Osteoblast (primary cell): ENCODE results near the gene ELK4. TPM values are rescaled to one million over a fixed set of nuclear protein-coding genes. Genes with fewer than 3 reads are reported as not detected.

Source experiments
- DNase-seq: peaks from one replicate; pipeline ENCODE4 v3.0.0; 2011; ENCODE audit warnings: low spot score, mixed read lengths; ENCODE audit not compliant: insufficient read length; ENCODE audit errors: missing footprints
- H2AFZ ChIP-seq: 2 replicates; pipeline ENCODE4 v1.6.0; 2011; ENCODE audit warnings: mild to moderate bottlenecking, low read length
- H3K27ac ChIP-seq: 2 replicates; pipeline ENCODE4 v1.5.1; 2011; ENCODE audit warnings: mild to moderate bottlenecking, low read depth, low read length, moderate library complexity
- H3K27me3 ChIP-seq: 2 replicates; pipeline ENCODE4 v1.6.0; 2012; ENCODE audit warnings: mild to moderate bottlenecking, control low read depth, inconsistent platforms, low read length, moderate library complexity; ENCODE audit not compliant: insufficient read depth
- H3K36me3 ChIP-seq: 2 replicates; pipeline ENCODE4 v1.5.1; 2011; ENCODE audit warnings: mild to moderate bottlenecking, low read length, control low read depth, moderate library complexity; ENCODE audit not compliant: insufficient read depth
- H3K4me1 ChIP-seq: 2 replicates; pipeline ENCODE4 v1.5.1; 2011; ENCODE audit warnings: mild to moderate bottlenecking, low read length, control low read depth, moderate library complexity; ENCODE audit not compliant: insufficient read depth
- H3K4me2 ChIP-seq: 2 replicates; pipeline ENCODE4 v1.6.0; 2011; ENCODE audit warnings: mild to moderate bottlenecking, low read length; ENCODE audit not compliant: insufficient read depth
- H3K4me3 ChIP-seq: fragments of 200-600 bp; sonication (generic); 3 replicates; pipeline ENCODE4 v1.5.1; 2012; ENCODE audit warnings: mild to moderate bottlenecking, low read length, inconsistent platforms; ENCODE audit not compliant: insufficient read depth
- H3K79me2 ChIP-seq: 2 replicates; pipeline ENCODE4 v1.6.0; 2012; ENCODE audit warnings: mild to moderate bottlenecking, low read length, control low read depth, inconsistent platforms; ENCODE audit not compliant: insufficient read depth
- H3K9me3 ChIP-seq: 2 replicates; pipeline ENCODE4 v1.5.1; 2011; ENCODE audit warnings: low read depth, low read length, control low read depth
- H4K20me1 ChIP-seq: 2 replicates; pipeline ENCODE4 v1.6.0; 2012; ENCODE audit warnings: mild to moderate bottlenecking, low read length, control low read depth; ENCODE audit not compliant: insufficient read depth
- CTCF ChIP-seq: IDR thresholded peaks from 2 replicates; pipeline ENCODE4 v1.5.1; 2011; ENCODE audit warnings: mild to moderate bottlenecking, low read depth, low read length, moderate library complexity; ENCODE audit errors: extremely low read depth
- total RNA-seq: library from RNA; depleted of rRNA; stranded (reverse); fragments of >200 nt; gene quantifications from 2 replicates; pipeline ENCODE4 v1.2.3, GENCODE V29; 2012

The ELK4 gene
- total RNA-seq, 1 donor = 27.1 TPM

DNA sequence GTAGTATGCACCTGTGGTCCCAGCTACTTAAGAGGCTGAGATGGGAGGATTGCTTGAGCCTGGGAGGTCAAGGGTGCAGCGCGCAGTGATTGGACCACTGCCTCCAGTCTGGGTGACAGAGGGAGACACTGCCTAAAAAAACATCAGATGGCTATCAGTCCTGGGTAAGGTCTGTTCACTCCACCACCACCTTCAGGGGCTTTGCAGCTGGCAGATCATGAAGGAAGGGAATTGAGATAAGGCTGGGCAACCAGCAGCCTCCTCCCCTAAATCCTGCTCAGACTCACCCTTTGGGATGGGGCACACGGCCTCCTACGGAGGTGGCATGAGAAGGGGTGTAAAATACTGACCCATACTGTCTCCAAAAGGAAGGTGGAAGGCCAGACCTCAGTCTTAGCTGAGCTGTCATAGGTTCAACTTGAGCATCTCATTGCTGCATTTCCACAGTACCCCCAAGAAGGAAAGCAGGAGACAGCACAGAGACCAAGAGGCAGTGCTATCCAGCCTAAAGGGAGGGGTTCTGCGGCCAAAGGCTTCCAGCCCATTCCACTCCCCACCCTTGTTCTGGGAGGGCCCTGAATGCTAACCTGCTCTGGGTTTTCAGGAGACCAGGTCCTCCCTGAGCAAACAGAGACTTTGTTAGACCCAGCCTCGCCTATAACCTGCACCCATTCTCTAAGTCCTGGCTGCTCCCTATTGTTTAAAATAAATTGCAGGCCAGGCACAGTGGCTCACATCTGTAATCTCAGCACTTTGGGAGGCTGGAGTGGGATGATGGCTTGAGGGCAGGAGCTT is 34.8 kb upstream of the ELK4 start:
- Histone ChIP-seq H3K4me3 (no peak overlapping the region), H2AFZ (no peak overlapping the region), H3K27me3 (no peaks in the 10 kb centered on the region), H3K9me3 (no peaks in the 10 kb centered on the region), H3K4me1 (no peaks in the 10 kb centered on the region), H3K36me3 (no peaks in the 10 kb centered on the region), H3K27ac (no peak overlapping the region), H3K4me2 (no peak overlapping the region), H3K79me2 (no peaks in the 10 kb centered on the region), H4K20me1 (no peaks in the 10 kb centered on the region)
- TF ChIP-seq CTCF = no peak
- peak; percentile 25 for DNase-seq

DNA sequence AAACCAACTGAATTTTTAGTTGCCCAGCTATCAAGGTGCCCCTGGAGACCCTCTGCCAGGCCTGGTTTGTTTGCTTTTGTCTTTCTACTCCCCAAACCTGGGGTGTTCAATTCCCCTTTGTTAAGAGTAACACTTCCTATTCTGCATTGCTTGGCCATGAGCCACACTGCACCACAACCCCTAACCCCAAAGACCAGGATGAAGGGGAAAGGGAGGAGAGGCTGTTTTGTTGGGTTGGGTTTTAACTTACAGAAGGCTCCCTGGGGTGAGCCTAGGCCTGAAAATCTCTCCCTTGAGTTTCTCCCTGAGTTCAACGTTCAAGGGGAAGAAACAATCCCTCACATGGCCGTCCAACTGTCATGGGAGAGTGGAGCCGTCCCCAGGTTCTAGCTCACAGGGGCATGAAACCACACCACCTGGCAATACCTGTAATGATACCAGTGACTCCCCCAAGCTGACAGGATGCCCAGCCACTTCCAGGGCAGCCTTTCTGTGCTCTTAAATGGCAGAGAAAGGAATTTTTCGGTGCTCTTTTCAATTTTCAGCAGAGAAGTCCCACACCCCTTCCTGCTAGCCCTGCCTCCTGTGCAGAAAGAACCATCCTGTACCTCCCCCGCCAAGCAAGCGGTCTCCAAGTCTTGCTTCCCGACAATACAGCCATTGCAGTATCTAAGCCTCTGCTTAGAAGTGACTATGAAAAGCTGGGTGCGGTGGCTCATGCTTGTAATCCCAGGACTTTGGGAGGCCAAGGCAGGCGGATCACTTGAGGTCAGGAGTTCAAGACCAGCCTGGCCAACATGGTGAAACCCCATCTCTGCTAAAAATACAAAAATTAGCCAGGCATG is 33.6 kb upstream of the ELK4 start:
- no peaks in the 10 kb centered on the region for H3K27me3 ChIP-seq

GRCh38 chr1:205664399-205665017 is 32.7 kb upstream of the ELK4 start:
- H3K27ac ChIP-seq = no peak overlapping the region
- H3K27me3 ChIP-seq = no peaks in the 10 kb centered on the region
- peak; percentile 75 for DNase-seq
- no peaks in the 10 kb centered on the region for H4K20me1 ChIP-seq
- no peak overlapping the region for H3K4me3 ChIP-seq
- H3K4me2 ChIP-seq = no peak overlapping the region
- TF ChIP-seq CTCF = no peak
- H2AFZ ChIP-seq = no peak overlapping the region
- H3K79me2 ChIP-seq = no peaks in the 10 kb centered on the region
- no peaks in the 10 kb centered on the region for H3K36me3 ChIP-seq
- no peaks in the 10 kb centered on the region for H3K4me1 ChIP-seq
- H3K9me3 ChIP-seq = no peaks in the 10 kb centered on the region

More for the DNA sequence above, 33.6 kb upstream of the ELK4 start:
- Histone ChIP-seq H3K36me3 (no peaks in the 10 kb centered on the region), H3K27ac (no peak overlapping the region), H3K9me3 (no peaks in the 10 kb centered on the region), H2AFZ (no peak overlapping the region), H3K4me1 (no peaks in the 10 kb centered on the region), H3K4me2 (no peak overlapping the region), H4K20me1 (no peaks in the 10 kb centered on the region), H3K79me2 (no peaks in the 10 kb centered on the region), H3K4me3 (no peak overlapping the region)
- TF ChIP-seq CTCF = no peak
- DNase-seq = no peak
